HT1080 (cell line): ENCODE results near the gene C1orf167. TPM values are rescaled to one million over a fixed set of nuclear protein-coding genes. Genes with fewer than 3 reads are reported as not detected.

Experiments used
- DNase-seq: peaks from one replicate; pipeline ENCODE4 v3.0.0-alpha.2; 2015; ENCODE audit warnings: low read depth
- total RNA-seq: library from RNA; depleted of rRNA; stranded (reverse); fragments of >200 nt; shearing (Covaris generic); gene quantifications from 2 replicates; pipeline ENCODE4 v1.2.3, GENCODE V29; 2014

Gene C1orf167
- total RNA-seq, 1 experiment from 2014 or later, result not detected

- DNase-seq, result peak; percentile 46
These were observed 23.2 kb downstream of the C1orf167 start for GRCh38 chr1:11784993-11785769.

- no peak for DNase-seq
These were observed 24.2 kb downstream of the C1orf167 start for GRCh38 chr1:11786168-11786567.

GRCh38 chr1:11787251-11787803 lies 25.3 kb downstream of the C1orf167 start:
- no peak for DNase-seq

- DNase-seq, result no peak
These were observed 25.9 kb downstream of the C1orf167 start for GRCh38 chr1:11787804-11788436.

- no peak for DNase-seq
These were observed 26.6 kb downstream of the C1orf167 start for GRCh38 chr1:11788549-11789053.

GRCh38 chr1:11789126-11790067 lies 27.4 kb downstream of the C1orf167 start:
- DNase-seq, result no peak

- DNase-seq, result no peak
These were observed 28.3 kb downstream of the C1orf167 start for GRCh38 chr1:11790101-11790879.

GRCh38 chr1:11790880-11791715 lies 29.1 kb downstream of the C1orf167 start:
- DNase-seq, result peak; percentile 82

- no peak for DNase-seq
These were observed 30.1 kb downstream of the C1orf167 start for GRCh38 chr1:11792106-11792505.

- no peak for DNase-seq
These were observed 31.8 kb downstream of the C1orf167 start for GRCh38 chr1:11793819-11794218.

- DNase-seq, result no peak
These were observed 32.6 kb downstream of the C1orf167 start for GRCh38 chr1:11794446-11795237.

GRCh38 chr1:11795238-11795890 lies 33.4 kb downstream of the C1orf167 start:
- no peak for DNase-seq

GRCh38 chr1:11796036-11796828 lies 34.2 kb downstream of the C1orf167 start:
- DNase-seq, result peak; percentile 26

GRCh38 chr1:11797525-11798216 lies 35.7 kb downstream of the C1orf167 start:
- DNase-seq, result peak; percentile 78

- no peak for DNase-seq
These were observed 37.1 kb downstream of the C1orf167 start for GRCh38 chr1:11799099-11799498.

GRCh38 chr1:11799896-11800295 lies 37.9 kb downstream of the C1orf167 start:
- no peak for DNase-seq

- no peak for DNase-seq
These were observed 38.4 kb downstream of the C1orf167 start for GRCh38 chr1:11800391-11800755.
